SJCRH30 (cell line): Measurements from ENCODE around the gene RAB3GAP1. TPM values are rescaled to one million over a fixed set of nuclear protein-coding genes. Genes with fewer than 3 reads are reported as not detected.
"Not testable (repeated sequence)": the region's sequence is repeated elsewhere in the genome, so short reads cannot be mapped to it uniquely, and the experiment has no call there.

Source experiments
- DNase-seq, 2 experiments: peaks; one replicate each; pipeline ENCODE4 v3.0.0-alpha.2; 2015 to 2020
- H3K27ac ChIP-seq: fragments of 250-450 bp; sonication (Bioruptor Pico); 2 replicates; pipeline ENCODE4 v1.5.1; 2020; ENCODE audit warnings: mild to moderate bottlenecking, moderate library complexity
- H3K27me3 ChIP-seq: fragments of 250-450 bp; sonication (Bioruptor Pico); 2 replicates; pipeline ENCODE4 v1.5.1; 2020; ENCODE audit warnings: mild to moderate bottlenecking, moderate library complexity
- H3K36me3 ChIP-seq: fragments of 250-450 bp; sonication (Bioruptor Pico); 2 replicates; pipeline ENCODE4 v1.5.1; 2020; ENCODE audit warnings: mild to moderate bottlenecking, moderate library complexity
- H3K4me1 ChIP-seq: fragments of 250-450 bp; sonication (Bioruptor Pico); 2 replicates; pipeline ENCODE4 v1.5.1; 2020; ENCODE audit warnings: mild to moderate bottlenecking, moderate library complexity
- H3K4me3 ChIP-seq: fragments of 250-450 bp; sonication (Bioruptor Pico); 2 replicates; pipeline ENCODE4 v1.5.1; 2020; ENCODE audit warnings: mild to moderate bottlenecking, moderate library complexity
- H3K9me3 ChIP-seq: fragments of 250-450 bp; sonication (Bioruptor Pico); replicated peaks from 2 replicates; pipeline ENCODE4 v1.5.1; 2020; ENCODE audit warnings: mild to moderate bottlenecking, moderate library complexity
- total RNA-seq: library from RNA; depleted of rRNA; stranded (reverse); fragments of >200 nt; shearing (Covaris generic); gene quantifications from 2 replicates; pipeline ENCODE4 v1.2.3, GENCODE V29; 2014

RAB3GAP1 gene
- total RNA-seq, 1 experiment from 2014 or later, result 52.9 TPM

DNA sequence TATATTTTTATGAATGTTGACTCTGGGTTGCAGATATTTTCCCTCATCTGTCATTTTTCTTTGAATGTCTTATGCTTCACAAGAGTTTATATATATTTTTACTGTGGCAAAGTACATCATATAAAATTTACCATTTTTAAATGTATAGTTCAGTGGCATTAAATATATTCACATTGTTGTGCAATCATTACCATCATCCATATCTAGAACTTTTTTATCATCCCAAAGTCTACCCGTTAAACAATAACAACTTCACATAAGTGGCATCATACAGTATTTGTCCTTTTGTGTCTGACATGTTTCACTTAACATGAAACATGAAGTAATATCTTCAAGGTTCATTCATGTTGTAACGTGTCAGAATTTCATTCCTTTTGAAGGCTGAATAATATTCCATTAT lies 24.5 kb downstream of the RAB3GAP1 start:
- H3K4me3 ChIP-seq, result no peak overlapping the region
- DNase-seq, result no peak
- H3K27ac ChIP-seq, result no peak overlapping the region
- H3K4me1 ChIP-seq, result no peaks in the 10 kb centered on the region
- peaks cover 24% of the 10 kb centered on the region for H3K36me3 ChIP-seq
- peaks cover 18% of the 10 kb centered on the region for H3K9me3 ChIP-seq
- no peaks in the 10 kb centered on the region for H3K27me3 ChIP-seq

DNA sequence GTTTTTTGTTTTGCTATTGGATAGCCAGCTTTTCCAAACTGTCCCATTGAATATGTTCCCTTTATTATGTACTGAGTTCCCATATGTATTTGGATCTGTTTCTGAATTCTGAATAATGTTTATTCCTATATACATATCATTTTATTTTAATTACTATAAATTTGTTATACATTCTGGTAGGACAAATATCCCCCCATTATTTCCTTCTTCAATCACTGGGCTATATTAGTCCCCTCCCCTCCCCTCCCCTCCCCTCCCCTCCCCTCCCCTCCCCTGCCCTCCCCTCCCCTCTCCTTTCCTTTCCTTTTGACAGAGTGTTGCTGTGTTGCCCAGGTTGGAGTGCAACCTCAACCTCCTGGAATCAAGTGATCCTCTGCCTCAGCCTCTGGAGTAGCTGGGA lies 26.3 kb downstream of the RAB3GAP1 start:
- H3K36me3 ChIP-seq, result peaks cover 30% of the 10 kb centered on the region
- no peak overlapping the region for H3K27ac ChIP-seq

DNA sequence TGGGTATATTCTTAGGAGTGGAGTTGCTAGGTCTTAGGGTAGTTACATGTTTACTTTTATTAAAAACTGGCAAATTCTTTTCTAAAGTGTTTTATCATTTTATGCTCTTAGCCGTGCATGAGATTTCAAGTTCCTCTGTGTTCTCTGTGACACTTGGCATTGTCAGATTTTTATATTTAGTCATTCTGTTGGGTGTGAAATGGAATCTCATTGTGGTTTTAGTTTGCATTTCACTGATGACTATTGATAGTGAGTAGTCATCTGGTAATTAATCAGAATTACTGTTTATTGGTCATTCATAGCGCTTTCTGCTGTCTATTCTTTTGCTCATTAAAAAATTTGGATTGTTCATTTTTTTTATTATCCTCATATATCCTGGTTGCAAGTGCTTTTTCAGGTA lies 34.1 kb downstream of the RAB3GAP1 start:
- Histone ChIP-seq H3K27me3 (no peaks in the 10 kb centered on the region), H3K27ac (no peak overlapping the region), H3K4me1 (no peaks in the 10 kb centered on the region), H3K4me3 (no peak overlapping the region), H3K9me3 (no peaks in the 10 kb centered on the region), H3K36me3 (peaks cover 8% of the 10 kb centered on the region)
- no peak for DNase-seq

More for the DNA sequence above, 26.3 kb downstream of the RAB3GAP1 start:
- peaks cover 2% of the 10 kb centered on the region; the same call in 1 of the 2 replicates for H3K9me3 ChIP-seq
- DNase-seq, result no peak
- no peaks in the 10 kb centered on the region for H3K27me3 ChIP-seq
- no peak overlapping the region for H3K4me3 ChIP-seq
- no peaks in the 10 kb centered on the region for H3K4me1 ChIP-seq

DNA sequence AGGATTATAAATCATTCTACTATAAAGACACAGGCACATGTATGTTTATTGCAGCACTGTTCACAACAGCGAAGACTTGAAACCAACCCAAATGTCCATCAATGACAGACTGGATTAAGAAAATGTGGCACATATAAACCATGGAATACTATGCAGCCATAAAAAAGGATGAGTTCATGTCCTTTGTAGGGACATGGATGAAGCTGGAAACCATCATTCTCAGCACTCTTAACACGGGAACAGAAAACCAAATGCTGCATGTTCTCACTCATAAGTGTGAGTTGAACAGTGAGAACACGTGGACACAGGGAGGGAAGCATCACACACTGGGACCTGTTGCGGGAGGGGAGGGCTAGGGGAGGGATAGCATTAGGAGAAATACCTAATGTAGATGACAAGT lies 37.5 kb downstream of the RAB3GAP1 start:
- peaks cover 12% of the 10 kb centered on the region; the same call in 1 of the 2 replicates for H3K36me3 ChIP-seq
- not testable (repeated sequence) for H3K27ac ChIP-seq, DNase-seq

DNA sequence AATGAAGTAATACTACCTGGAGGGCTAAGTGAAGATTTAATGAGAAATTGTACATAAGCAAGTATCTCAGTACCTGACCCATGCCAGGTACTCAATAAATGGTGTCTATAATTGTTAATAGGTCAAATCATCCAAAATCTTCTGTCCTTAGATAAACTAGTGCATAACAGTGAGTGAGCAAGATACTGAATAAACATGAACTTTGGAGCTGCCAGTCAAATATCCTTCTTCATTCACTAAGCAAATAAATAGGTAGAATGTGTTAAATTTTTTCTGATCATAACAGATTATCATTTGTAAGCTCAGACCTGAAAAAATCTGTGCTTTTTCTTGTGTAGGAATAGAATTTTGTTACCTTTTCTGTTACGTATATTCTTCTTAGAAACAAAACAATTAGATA lies 39.6 kb downstream of the RAB3GAP1 start:
- peaks cover 12% of the 10 kb centered on the region for H3K4me1 ChIP-seq
- H3K9me3 ChIP-seq, result no peaks in the 10 kb centered on the region
- H3K36me3 ChIP-seq, result peaks cover 27% of the 10 kb centered on the region
- no peak overlapping the region for H3K27ac ChIP-seq
- H3K27me3 ChIP-seq, result no peaks in the 10 kb centered on the region
- DNase-seq, result no peak
- H3K4me3 ChIP-seq, result no peak overlapping the region

More for the DNA sequence above, 37.5 kb downstream of the RAB3GAP1 start:
- not testable (repeated sequence) for H3K4me3 ChIP-seq, H3K27me3 ChIP-seq, H3K9me3 ChIP-seq
- H3K4me1 ChIP-seq, result peaks cover 11% of the 10 kb centered on the region

DNA sequence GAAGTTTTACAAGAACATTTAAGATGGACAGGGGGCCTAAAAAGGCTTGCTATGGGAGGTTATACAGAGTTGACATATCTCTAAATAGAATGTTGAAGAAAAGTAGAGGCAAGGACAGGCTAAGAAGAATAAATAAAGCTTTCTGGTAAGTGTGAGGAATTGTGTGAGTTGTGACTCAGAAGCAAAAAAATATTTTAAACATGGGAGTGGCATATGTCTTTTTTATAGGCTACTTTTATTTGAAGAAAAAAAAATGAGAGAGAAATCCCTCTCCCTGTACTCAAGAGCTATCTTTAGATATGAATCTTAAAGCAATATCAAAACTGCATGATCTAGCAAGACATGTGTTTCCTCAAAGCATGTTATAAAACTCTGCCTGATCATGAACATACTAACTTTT lies 41.1 kb downstream of the RAB3GAP1 start:
- Histone ChIP-seq H3K4me3 (no peak overlapping the region), H3K9me3 (no peaks in the 10 kb centered on the region), H3K27me3 (no peaks in the 10 kb centered on the region), H3K27ac (no peak overlapping the region), H3K36me3 (peaks cover 28% of the 10 kb centered on the region), H3K4me1 (peaks cover 12% of the 10 kb centered on the region)
- DNase-seq, result no peak

DNA sequence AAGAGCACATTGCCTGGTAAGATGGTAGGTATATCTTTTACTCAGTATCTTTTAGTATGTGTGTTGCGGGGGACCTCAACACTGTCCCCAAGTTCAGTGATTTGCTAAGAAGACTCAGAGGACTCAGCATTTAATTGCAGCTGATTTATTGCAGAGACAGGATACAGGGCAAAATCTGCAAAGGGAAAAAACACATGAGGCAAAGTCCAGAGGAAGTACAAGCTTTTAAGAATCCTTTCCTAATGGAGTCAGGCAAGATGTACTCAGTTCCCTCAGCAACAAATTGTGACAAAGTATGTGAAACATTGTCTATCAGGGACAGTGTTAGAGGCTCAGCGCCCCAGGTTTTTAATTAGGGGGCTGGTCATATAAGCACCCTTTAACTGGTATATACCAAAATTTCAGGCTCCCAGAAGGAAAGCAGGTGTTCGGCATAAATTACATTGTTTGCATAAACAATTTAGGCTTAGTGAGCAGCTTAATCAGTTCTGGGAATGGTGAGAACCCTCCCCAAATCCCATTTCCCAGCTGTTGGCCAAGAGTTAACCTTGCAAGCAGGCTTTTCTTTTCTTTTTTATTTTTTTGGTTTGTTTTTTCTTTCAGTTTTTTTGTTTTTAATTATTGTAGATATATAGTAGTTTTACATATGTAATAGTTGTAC lies 41.7 kb downstream of the RAB3GAP1 start:
- peaks cover 30% of the 10 kb centered on the region for H3K36me3 ChIP-seq
- H3K27ac ChIP-seq, result no peak overlapping the region
- H3K4me3 ChIP-seq, result no peak overlapping the region
- H3K4me1 ChIP-seq, result peaks cover 12% of the 10 kb centered on the region
- H3K9me3 ChIP-seq, result no peaks in the 10 kb centered on the region
- H3K27me3 ChIP-seq, result no peaks in the 10 kb centered on the region
- DNase-seq, result peak in 1 of 2 experiments; percentile 52

DNA sequence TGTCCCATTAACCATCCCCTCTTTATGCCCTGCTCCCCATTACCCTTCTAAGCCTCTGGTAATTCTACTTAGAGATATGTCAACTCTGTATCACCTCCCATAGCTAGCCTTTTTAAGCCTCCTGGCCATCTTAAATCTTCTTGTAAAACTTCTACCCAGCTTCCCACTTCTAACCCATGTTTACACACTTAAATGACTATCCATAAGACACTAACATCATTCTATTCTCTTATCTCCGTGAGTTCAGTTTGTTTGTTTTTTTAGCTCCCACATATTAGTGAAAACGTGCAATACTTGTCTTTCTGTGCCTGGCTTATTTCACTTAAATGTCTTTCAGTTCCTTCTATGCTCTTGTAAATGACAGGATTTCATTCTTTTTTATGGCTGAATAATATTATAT lies 42.4 kb downstream of the RAB3GAP1 start:
- Histone ChIP-seq H3K4me1 (peaks cover 12% of the 10 kb centered on the region), H3K9me3 (no peaks in the 10 kb centered on the region), H3K27me3 (no peaks in the 10 kb centered on the region), H3K27ac (no peak overlapping the region), H3K36me3 (peaks cover 30% of the 10 kb centered on the region), H3K4me3 (no peak overlapping the region)
- DNase-seq, result no peak

DNA sequence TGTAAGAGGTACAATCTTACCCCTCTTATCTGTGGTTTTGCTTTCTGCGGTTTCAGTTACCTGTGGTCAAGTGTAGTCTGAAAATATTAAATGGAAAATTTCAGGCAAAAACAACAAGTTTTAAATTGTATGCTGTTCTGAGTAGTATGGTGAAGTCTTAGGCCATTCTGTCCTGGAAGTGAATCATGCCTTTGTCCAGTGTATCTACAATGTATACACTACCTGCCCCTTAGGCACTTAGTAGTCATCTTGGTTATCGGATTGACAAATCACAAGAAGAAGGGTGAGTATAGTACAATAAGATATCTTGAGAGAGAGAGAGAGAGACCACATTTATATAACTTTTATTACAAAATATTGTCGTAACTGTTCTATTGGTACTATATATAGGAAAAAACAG lies 43.5 kb downstream of the RAB3GAP1 start:
- no peaks in the 10 kb centered on the region for H3K27me3 ChIP-seq
- peaks cover 33% of the 10 kb centered on the region for H3K36me3 ChIP-seq
- H3K9me3 ChIP-seq, result no peaks in the 10 kb centered on the region
- DNase-seq, result no peak
- H3K27ac ChIP-seq, result no peak overlapping the region
- H3K4me3 ChIP-seq, result no peak overlapping the region
- H3K4me1 ChIP-seq, result peaks cover 12% of the 10 kb centered on the region

DNA sequence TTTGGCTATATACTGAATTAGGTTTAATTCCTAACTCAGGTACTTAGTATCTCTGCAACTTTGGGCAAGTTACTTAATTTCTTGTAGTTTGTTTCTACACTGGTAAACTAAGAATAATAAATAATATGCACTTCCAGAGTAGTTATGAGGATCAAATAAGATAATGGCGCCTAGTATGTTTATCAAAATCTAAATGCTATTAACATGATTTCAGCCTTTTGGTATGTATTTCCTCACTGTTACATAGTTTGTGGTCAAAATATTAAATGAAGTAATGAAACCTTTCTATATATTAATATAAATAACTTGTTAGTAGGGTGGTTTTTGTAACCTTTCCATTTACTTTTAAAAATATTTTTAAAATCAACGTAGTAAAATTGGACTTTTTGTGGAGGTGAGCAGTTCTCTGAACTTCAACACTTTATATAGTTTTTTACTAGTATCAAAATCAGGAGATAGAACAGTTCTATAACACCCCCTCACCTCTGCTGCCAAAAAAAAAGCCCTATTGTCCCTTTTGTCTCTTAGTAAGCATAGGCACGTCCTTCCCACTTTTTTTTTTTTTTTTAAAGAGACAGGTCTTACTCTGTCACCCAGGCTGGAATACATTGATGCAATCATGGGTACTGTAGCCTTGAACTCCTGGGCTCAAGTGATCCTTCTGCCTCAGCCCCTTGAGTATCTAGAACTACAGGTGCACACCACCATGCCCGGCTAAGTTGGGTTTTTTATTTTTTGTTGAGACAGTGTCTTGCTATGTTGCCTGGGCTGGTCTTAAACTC lies 44.8 kb downstream of the RAB3GAP1 start:
- no peak for DNase-seq

DNA sequence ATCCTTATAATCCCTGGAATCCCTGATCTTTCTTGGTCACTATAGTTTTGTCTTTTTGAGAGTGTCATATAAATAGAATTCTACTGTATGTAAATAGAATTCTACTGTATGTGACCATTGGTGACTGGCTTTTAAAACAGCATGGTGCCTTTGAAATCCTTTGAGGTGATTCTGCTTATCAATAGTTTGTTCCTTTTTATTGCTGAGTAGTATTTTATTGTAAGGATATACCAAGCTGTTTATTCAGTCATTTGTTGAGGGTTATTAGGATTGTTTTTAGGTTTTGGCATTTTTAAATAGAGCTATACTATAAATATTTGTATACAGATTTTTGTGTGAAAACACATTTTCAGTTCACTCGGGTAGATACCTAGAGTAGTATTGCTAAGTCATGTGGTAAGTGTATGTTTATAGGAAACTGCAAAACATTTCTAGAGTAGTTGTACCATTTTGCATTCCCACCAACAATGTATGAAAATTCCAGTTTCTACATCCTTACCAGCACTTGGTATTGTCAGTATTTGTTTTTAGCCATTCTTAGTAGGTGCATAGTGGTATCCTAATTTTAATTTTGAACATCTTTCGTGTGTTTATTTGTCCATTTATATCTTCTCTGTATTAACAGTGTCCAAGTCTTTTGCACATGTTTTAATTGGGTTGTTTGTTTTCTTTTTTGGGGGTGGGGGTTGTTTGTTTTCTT lies 45.6 kb downstream of the RAB3GAP1 start:
- H3K4me3 ChIP-seq, result no peak overlapping the region
- no peak overlapping the region for H3K27ac ChIP-seq
- H3K9me3 ChIP-seq, result no peaks in the 10 kb centered on the region
- H3K36me3 ChIP-seq, result peaks cover 35% of the 10 kb centered on the region
- H3K27me3 ChIP-seq, result no peaks in the 10 kb centered on the region
- no peak for DNase-seq
- H3K4me1 ChIP-seq, result peaks cover 12% of the 10 kb centered on the region

More for the DNA sequence above, 44.8 kb downstream of the RAB3GAP1 start:
- H3K27me3 ChIP-seq, result no peaks in the 10 kb centered on the region
- H3K9me3 ChIP-seq, result no peaks in the 10 kb centered on the region
- peaks cover 37% of the 10 kb centered on the region for H3K36me3 ChIP-seq
- H3K27ac ChIP-seq, result no peak overlapping the region
- H3K4me1 ChIP-seq, result peaks cover 12% of the 10 kb centered on the region
- no peak overlapping the region for H3K4me3 ChIP-seq

DNA sequence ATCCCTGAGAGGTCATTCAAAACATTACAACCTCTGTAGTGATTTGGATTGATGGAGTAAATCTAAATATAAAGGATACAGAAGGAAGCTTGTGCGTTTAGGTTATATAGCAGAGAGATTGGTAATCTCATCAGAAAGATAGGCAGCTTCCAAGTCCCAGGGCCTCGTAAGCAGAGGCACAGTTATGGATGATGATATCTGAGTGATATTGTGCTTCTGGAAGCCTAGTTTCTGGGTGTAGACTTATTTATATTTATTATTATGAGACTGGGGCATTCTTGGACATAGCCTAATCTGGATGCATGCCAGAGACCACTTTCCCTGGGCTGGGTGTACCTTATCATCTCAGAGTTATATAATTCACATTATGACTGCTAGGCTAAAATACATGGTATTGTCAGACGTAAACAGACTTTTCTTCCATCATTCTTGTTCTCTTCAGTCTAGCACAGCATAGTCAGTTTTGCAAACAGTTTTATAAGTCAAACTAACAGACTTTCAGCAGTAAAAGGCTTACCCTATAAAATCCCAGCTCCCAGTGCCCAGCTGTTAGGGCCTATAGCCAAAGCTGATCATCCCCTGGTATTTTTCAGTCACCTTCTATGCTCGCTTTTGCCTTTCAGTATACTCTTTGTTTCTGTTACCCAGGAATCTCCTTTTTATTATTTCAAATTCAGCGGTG lies 47.9 kb downstream of the RAB3GAP1 start:
- no peaks in the 10 kb centered on the region for H3K27me3 ChIP-seq
- peak in 1 of 2 experiments; percentile 12 for DNase-seq
- peaks cover 7% of the 10 kb centered on the region; the same call in 1 of the 2 replicates for H3K9me3 ChIP-seq
- H3K4me1 ChIP-seq, result no peaks in the 10 kb centered on the region
- H3K36me3 ChIP-seq, result peaks cover 40% of the 10 kb centered on the region
- no peak overlapping the region for H3K4me3 ChIP-seq
- H3K27ac ChIP-seq, result no peak overlapping the region

DNA sequence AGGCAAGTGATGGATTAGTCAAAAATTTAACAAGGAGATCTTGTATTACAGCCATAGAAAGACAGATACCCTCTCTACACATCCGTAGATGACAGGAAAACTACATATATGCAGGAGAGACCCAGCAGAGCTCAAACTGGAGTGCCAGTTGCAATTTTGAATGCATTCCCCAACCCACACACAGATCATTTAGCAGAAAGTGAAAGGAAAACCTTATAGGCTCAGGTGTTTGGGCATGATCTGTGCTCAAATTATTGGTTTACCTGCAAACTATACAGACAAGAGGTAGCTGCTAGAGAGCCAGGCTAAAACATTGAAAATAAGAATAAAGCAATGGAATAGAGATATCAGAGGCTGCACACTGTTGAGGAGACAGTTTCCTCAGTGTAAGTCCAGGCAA lies 51.8 kb downstream of the RAB3GAP1 start:
- H3K36me3 ChIP-seq, result peaks cover 29% of the 10 kb centered on the region

DNA sequence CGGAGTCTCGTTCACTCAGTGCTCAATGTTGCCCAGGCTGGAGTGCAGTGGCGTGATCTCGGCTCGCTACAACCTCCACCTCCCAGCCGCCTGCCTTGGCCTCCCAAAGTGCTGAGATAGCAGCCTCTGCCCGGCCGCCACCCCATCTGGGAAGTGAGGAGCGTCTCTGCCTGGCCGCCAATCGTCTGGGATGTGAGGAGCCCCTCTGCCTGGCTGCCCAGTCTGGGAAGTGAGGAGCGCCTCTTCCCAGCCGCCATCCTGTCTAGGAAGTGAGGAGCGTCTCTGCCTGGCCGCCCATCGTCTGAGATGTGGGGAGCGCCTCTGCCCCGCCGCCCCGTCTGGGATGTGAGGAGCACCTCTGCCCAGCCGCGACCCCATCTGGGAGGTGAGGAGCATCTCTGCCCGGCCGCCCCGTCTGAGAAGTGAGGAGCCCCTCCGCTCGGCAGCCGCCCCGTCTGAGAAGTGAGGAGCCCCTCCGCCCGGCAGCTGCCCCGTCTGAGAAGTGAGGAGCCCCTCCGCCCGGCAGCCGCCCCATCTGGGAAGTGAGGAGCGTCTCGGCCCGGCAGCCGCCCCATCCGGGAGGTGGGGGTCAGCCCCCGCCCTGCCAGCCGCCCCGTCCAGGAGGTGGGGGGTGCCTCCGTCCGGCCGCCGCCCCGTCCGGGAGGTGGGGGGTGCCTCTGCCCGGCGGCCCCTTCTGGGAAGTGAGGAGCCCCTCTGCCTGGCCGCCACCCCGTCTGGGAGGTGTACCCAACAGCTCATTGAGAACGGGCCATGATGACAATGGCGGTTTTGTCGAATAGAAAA lies 53.6 kb downstream of the RAB3GAP1 start:
- not testable (repeated sequence) for H3K4me1 ChIP-seq, H3K27ac ChIP-seq, H3K4me3 ChIP-seq, H3K27me3 ChIP-seq, DNase-seq, H3K9me3 ChIP-seq
- H3K36me3 ChIP-seq, result peaks cover 25% of the 10 kb centered on the region

More for the DNA sequence above, 51.8 kb downstream of the RAB3GAP1 start:
- Histone ChIP-seq H3K27me3 (no peaks in the 10 kb centered on the region), H3K4me3 (no peak overlapping the region), H3K9me3 (peaks cover 7% of the 10 kb centered on the region; the same call in 1 of the 2 replicates), H3K27ac (no peak overlapping the region), H3K4me1 (no peaks in the 10 kb centered on the region)
- DNase-seq, result no peak
